WTC11 (cell line): Measurements from ENCODE around the gene CAPN13. TPM values are rescaled to one million over a fixed set of nuclear protein-coding genes. Genes with fewer than 3 reads are reported as not detected.

Source experiments
- ATAC-seq: fragments of 200-7000 bp; cut with Tn5 transposase; 2 replicates; pipeline ENCODE4 v1.10.0; 2021; ENCODE audit warnings: mild to moderate bottlenecking, moderate library complexity
- CTCF ChIA-PET: fragments of 300-600 bp; sonication (Branson Sonifier 250); formaldehyde crosslinking; loops from one replicate; lab custom pipeline; 2021; ENCODE audit warnings: antibody characterized with exemption; lab: Charles Lee
- POLR2A ChIA-PET: fragments of 350-600 bp; sonication (Branson Sonifier 250); formaldehyde crosslinking; loops from one replicate; lab custom pipeline; 2021; ENCODE audit warnings: antibody characterized with exemption; lab: Charles Lee
- DNase-seq: peaks from one replicate; pipeline ENCODE4 v3.0.0; 2021; ENCODE audit warnings: low spot score
- H3K27ac Mint-ChIP-seq: 2 replicates; pipeline ENCODE4 v1.8.0; 2021; ENCODE audit warnings: mixed read lengths
- H3K27me3 Mint-ChIP-seq: 2 replicates; pipeline ENCODE4 v1.8.0; 2021; ENCODE audit warnings: low read depth, mild to moderate bottlenecking, moderate library complexity, mixed read lengths
- H3K36me3 Mint-ChIP-seq: 2 replicates; pipeline ENCODE4 v1.8.0; 2021; ENCODE audit warnings: mixed read lengths
- H3K4me1 Mint-ChIP-seq: 2 replicates; pipeline ENCODE4 v1.8.0; 2022; ENCODE audit warnings: mixed read lengths
- H3K4me3 Mint-ChIP-seq: 2 replicates; pipeline ENCODE4 v1.8.0; 2021; ENCODE audit warnings: mild to moderate bottlenecking, moderate library complexity, mixed read lengths
- H3K9me3 Mint-ChIP-seq: 2 replicates; pipeline ENCODE4 v1.8.0; 2021; ENCODE audit warnings: mixed read lengths
- AFF4 ChIP-seq: sonication (generic); formaldehyde crosslinking; IDR thresholded peaks from 2 replicates; pipeline ENCODE4 v1.8.1; 2023; ENCODE audit warnings: mild to moderate bottlenecking, missing genetic modification reagents, borderline replicate concordance
- AR ChIP-seq: fragments of 250-450 bp; sonication (Bioruptor Pico); IDR thresholded peaks from 2 replicates; pipeline ENCODE4 v1.9.0; 2021; ENCODE audit warnings: mild to moderate bottlenecking
- ATF1 ChIP-seq: sonication (generic); formaldehyde crosslinking; IDR thresholded peaks from 2 replicates; pipeline ENCODE4 v1.8.1; 2023; ENCODE audit warnings: mild to moderate bottlenecking, moderate library complexity, missing genetic modification reagents
- ATF6 ChIP-seq: sonication (generic); formaldehyde crosslinking; IDR thresholded peaks from 2 replicates; pipeline ENCODE4 v1.8.1; 2023; ENCODE audit warnings: mild to moderate bottlenecking, missing genetic modification reagents
- CREB1 ChIP-seq: sonication (generic); formaldehyde crosslinking; IDR thresholded peaks from 2 replicates; pipeline ENCODE4 v1.8.0; 2023; ENCODE audit warnings: mild to moderate bottlenecking, missing genetic modification reagents
- E2F1 ChIP-seq: sonication (generic); formaldehyde crosslinking; IDR thresholded peaks from 2 replicates; pipeline ENCODE4 v1.8.0; 2022; ENCODE audit warnings: mild to moderate bottlenecking, missing genetic modification reagents
- E2F4 ChIP-seq: sonication (generic); formaldehyde crosslinking; IDR thresholded peaks from 2 replicates; pipeline ENCODE4 v1.8.1; 2022; ENCODE audit warnings: low read depth, mild to moderate bottlenecking, moderate library complexity, missing genetic modification reagents, borderline replicate concordance
- ERG ChIP-seq: fragments of 250-450 bp; sonication (Bioruptor Pico); IDR thresholded peaks from 2 replicates; pipeline ENCODE4 v1.8.0; 2021; ENCODE audit warnings: mild to moderate bottlenecking
- ESRRA ChIP-seq: sonication (generic); formaldehyde crosslinking; IDR thresholded peaks from 2 replicates; pipeline ENCODE4 v1.8.1; 2022; ENCODE audit warnings: mild to moderate bottlenecking, missing genetic modification reagents, borderline replicate concordance
- ETV6 ChIP-seq: sonication (generic); formaldehyde crosslinking; IDR thresholded peaks from 2 replicates; pipeline ENCODE4 v1.8.1; 2022; ENCODE audit warnings: mild to moderate bottlenecking, missing genetic modification reagents
- IRF1 ChIP-seq: sonication (generic); formaldehyde crosslinking; IDR thresholded peaks from 2 replicates; pipeline ENCODE4 v1.8.0; 2023; ENCODE audit warnings: missing genetic modification reagents
- NFYB ChIP-seq: sonication (generic); formaldehyde crosslinking; conservative IDR thresholded peaks from 2 replicates; pipeline ENCODE4 v1.8.0; 2022; ENCODE audit warnings: low read depth, missing genetic modification reagents
- OVOL2 ChIP-seq: fragments of 250-450 bp; sonication (Bioruptor Pico); IDR thresholded peaks from 2 replicates; pipeline ENCODE4 v1.9.0; 2021; ENCODE audit warnings: mild to moderate bottlenecking, borderline replicate concordance
- PREB ChIP-seq: sonication (generic); formaldehyde crosslinking; IDR thresholded peaks from 2 replicates; pipeline ENCODE4 v1.8.1; 2022; ENCODE audit warnings: mild to moderate bottlenecking, missing genetic modification reagents, moderate library complexity, borderline replicate concordance
- RELA ChIP-seq: sonication (generic); formaldehyde crosslinking; IDR thresholded peaks from 2 replicates; pipeline ENCODE4 v1.8.1; 2022; ENCODE audit warnings: missing genetic modification reagents, mild to moderate bottlenecking, borderline replicate concordance
- SMAD4 ChIP-seq: sonication (generic); formaldehyde crosslinking; IDR thresholded peaks from 2 replicates; pipeline ENCODE4 v1.8.0; 2022; ENCODE audit warnings: mild to moderate bottlenecking, missing genetic modification reagents
- SP1 ChIP-seq: sonication (generic); formaldehyde crosslinking; conservative IDR thresholded peaks from 2 replicates; pipeline ENCODE4 v1.8.1; 2022; ENCODE audit warnings: missing genetic modification reagents
- TEAD1 ChIP-seq: sonication (generic); formaldehyde crosslinking; IDR thresholded peaks from 2 replicates; pipeline ENCODE4 v1.8.0; 2022; ENCODE audit warnings: mild to moderate bottlenecking, missing genetic modification reagents
- ZNF423 ChIP-seq: fragments of 250-450 bp; sonication (Bioruptor Pico); IDR thresholded peaks from 2 replicates; pipeline ENCODE4 v2.1.2; 2022; ENCODE audit warnings: mild to moderate bottlenecking, moderate library complexity
- total RNA-seq: library from RNA; stranded (reverse); gene quantifications from 3 replicates; pipeline ENCODE4 v1.2.3, GENCODE V29; 2021

The CAPN13 gene
- total RNA-seq, 1 experiment from 2014 or later = 1.7 TPM

GRCh38 chr2:30766666-30767065, 40.6 kb downstream of the CAPN13 start:
- no peaks in the 10 kb centered on the region; the same call in 1 of the 2 replicates for H3K27me3 Mint-ChIP-seq
- TF ChIP-seq AFF4 = no peak
- TF ChIP-seq E2F1 (CRISPR knock-in tag) = no peak
- no peak for TF ChIP-seq IRF1
- no peak for TF ChIP-seq RELA
- H3K4me3 Mint-ChIP-seq = no peak overlapping the region
- POLR2A ChIA-PET = no interaction called here
- H3K4me1 Mint-ChIP-seq = peaks cover 11% of the 10 kb centered on the region
- no peaks in the 10 kb centered on the region for H3K36me3 Mint-ChIP-seq
- no peaks in the 10 kb centered on the region for H3K9me3 Mint-ChIP-seq
- H3K27ac Mint-ChIP-seq = no peak overlapping the region
- DNase-seq = no peak
- CTCF ChIA-PET = no interaction called here
- ATAC-seq = no peak

GRCh38 chr2:30765876-30766470, 41.3 kb downstream of the CAPN13 start:
- H3K36me3 Mint-ChIP-seq = no peaks in the 10 kb centered on the region
- ChIA-PET CTCF (no interaction called here), POLR2A (no interaction called here)
- no peaks in the 10 kb centered on the region for H3K9me3 Mint-ChIP-seq
- H3K4me1 Mint-ChIP-seq = peaks cover 11% of the 10 kb centered on the region
- H3K4me3 Mint-ChIP-seq = no peak overlapping the region
- DNase-seq = no peak
- no peak for ATAC-seq
- H3K27me3 Mint-ChIP-seq = no peaks in the 10 kb centered on the region; the same call in 1 of the 2 replicates
- TF ChIP-seq AR (no peak), ATF6 (CRISPR knock-in tag) (no peak), E2F4 (CRISPR knock-in tag) (no peak), NFYB (CRISPR knock-in tag) (no peak), OVOL2 (CRISPR knock-in tag) (no peak), ZNF423 (no peak), TEAD1 (CRISPR knock-in tag) (no peak), ESRRA (CRISPR knock-in tag) (no peak), RELA (no peak), SMAD4 (CRISPR knock-in tag) (no peak), PREB (CRISPR knock-in tag) (no peak), ETV6 (CRISPR knock-in tag) (no peak), ATF1 (no peak), CREB1 (no peak), E2F1 (CRISPR knock-in tag) (no peak), ERG (CRISPR knock-in tag) (no peak), SP1 (CRISPR knock-in tag) (no peak)
- no peak overlapping the region for H3K27ac Mint-ChIP-seq
